ENCODE measurements around the gene TSN.
A peak's percentile ranks its signal among the peaks of the same experiment; 100 is the strongest.
"Not testable (repeated sequence)": the region's sequence is repeated elsewhere in the genome, so short reads cannot be mapped to it uniquely, and the experiment has no call there.

The TSN gene

DNA sequence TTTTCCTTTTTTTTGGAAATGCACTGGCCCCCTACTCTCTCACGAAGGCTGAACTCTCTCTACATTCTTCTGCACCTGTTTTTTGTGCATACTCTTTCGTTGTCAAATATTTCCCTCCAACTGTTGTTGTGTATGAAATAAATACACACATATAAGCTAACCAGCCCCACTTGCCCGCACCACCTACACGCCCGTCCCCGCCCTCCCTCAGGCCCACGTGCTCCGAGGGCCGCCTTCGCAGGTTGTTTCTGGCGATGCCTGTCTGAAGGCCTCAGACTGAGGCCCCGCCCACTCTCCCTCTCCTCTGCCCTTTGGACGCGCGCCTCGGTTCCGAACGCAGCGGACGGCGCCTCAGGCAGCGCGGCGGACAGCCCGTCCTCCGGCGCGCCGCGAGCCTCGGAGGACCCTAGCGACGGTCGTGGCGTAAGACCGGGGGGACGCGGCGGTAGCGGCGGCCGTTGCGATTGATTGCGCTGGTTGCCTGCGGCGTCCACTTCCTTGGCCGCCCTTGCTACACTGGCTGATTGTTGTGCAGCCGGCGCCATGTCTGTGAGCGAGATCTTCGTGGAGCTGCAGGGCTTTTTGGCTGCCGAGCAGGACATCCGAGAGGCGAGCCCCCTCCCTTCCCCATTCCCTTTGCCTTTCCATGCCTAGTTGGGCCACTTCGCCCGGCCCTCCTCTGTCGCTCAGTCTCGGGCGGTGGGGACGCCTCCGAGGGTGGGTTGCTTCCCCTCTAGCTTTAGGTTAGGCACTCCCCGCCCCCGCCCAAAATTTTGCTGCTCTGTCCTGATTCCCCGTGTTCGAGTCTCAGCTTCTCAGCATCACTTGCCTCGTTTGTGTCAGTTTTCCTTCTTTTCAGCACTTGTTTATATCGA lies at the start of gene TSN:
TSN (plus strand) TSS at position 415 of the 875 bp plus-strand sequence; CDS start at position 544, 129 bp downstream.
- Histone ChIP-seq H3K4me3 (peak within 1 kb of the TSS; percentile 89), H3K27ac (peak within 1 kb of the TSS; percentile 24 to 79)
- TF ChIP-seq, protein P1, sequence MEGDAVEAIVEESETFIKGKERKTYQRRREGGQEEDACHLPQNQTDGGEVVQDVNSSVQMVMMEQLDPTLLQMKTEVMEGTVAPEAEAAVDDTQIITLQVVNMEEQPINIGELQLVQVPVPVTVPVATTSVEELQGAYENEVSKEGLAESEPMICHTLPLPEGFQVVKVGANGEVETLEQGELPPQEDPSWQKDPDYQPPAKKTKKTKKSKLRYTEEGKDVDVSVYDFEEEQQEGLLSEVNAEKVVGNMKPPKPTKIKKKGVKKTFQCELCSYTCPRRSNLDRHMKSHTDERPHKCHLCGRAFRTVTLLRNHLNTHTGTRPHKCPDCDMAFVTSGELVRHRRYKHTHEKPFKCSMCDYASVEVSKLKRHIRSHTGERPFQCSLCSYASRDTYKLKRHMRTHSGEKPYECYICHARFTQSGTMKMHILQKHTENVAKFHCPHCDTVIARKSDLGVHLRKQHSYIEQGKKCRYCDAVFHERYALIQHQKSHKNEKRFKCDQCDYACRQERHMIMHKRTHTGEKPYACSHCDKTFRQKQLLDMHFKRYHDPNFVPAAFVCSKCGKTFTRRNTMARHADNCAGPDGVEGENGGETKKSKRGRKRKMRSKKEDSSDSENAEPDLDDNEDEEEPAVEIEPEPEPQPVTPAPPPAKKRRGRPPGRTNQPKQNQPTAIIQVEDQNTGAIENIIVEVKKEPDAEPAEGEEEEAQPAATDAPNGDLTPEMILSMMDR (IDR thresholded peaks at IDR 0.05), result no peak
- peak; percentile 97 for DNase-seq (ENCODE audit: low spot score)

DNA sequence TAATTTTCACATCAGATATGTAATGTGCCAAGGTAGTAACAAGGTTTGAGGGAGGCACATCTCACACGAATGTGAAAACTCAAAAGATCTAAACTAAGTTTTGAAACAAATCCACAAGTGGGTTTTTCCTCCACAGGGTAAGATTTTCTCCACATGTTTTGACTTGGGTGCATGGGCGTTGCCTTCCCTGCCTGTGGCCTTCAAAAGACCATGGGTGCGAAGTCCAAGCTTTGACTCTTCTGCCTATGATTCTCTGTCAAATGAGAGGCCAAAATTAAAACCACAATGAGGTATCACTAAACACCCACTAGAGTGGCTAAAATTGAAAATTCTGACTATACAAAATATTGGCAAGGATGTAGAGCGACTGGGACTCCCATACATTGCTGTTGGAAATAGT lies 49.5 kb upstream of the TSN start:
- TF ChIP-seq, protein P1 (IDR thresholded peaks at IDR 0.05), result no peak
- DNase-seq (ENCODE audit: low spot score), result no peak
- no peak overlapping the region for H3K27ac ChIP-seq
- no peak overlapping the region for H3K4me3 ChIP-seq

DNA sequence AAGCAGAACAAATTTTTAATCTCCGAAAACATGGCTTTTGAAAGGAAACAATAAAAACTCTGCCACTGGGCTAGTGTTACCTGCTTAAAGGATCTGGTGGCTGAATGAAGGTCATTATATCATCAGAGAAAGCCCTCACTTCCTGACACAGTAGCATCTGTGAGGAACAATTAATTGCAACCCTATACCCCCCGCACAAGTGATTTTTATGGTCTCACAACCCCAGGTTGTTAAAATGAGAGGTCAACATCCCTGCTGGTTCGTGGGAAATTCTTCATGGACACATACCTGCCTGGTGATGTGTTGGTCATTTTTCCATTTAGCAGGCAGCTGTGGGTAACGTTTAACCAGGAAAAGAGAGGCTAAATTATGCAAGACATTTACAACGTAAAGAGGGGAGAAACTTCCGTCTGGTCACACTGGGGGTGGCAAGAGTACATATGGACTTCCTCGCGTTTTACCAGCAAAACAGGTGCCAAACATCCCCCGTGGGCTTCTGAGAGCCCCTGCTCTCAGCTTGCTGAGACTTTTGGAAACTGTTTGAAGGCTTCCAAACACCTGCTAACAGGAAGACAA lies 48.0 kb upstream of the TSN start:
- Histone ChIP-seq H3K4me3 (no peak overlapping the region), H3K27ac (no peak overlapping the region)
- TF ChIP-seq, protein P1 (IDR thresholded peaks at IDR 0.05), result no peak
- DNase-seq (ENCODE audit: low spot score), result no peak

DNA sequence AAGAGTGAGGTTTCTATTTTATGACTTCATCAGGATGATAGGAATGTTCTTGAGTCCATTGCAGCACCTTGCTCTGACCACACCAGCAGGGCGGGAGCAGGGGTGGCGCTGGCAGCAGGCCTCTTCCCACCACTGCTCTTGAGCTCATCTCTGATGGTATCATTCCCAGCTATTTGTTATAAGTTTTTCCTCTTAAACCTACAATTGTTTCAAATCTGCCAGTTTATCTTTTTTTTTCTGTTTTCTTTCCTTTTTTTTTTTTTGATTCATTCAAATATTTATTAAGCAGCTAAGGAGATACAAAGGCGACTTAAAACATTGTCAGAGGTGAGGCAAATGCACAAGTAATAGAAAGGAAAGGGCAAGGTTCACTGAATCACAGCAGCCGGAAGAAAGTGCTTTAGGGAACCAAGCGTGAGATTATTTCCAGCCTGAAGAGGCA lies 47.5 kb upstream of the TSN start:
- DNase-seq (ENCODE audit: low spot score), result no peak
- Histone ChIP-seq H3K4me3 (no peak overlapping the region), H3K27ac (no peak overlapping the region)
- TF ChIP-seq, protein P1 (IDR thresholded peaks at IDR 0.05), result no peak

DNA sequence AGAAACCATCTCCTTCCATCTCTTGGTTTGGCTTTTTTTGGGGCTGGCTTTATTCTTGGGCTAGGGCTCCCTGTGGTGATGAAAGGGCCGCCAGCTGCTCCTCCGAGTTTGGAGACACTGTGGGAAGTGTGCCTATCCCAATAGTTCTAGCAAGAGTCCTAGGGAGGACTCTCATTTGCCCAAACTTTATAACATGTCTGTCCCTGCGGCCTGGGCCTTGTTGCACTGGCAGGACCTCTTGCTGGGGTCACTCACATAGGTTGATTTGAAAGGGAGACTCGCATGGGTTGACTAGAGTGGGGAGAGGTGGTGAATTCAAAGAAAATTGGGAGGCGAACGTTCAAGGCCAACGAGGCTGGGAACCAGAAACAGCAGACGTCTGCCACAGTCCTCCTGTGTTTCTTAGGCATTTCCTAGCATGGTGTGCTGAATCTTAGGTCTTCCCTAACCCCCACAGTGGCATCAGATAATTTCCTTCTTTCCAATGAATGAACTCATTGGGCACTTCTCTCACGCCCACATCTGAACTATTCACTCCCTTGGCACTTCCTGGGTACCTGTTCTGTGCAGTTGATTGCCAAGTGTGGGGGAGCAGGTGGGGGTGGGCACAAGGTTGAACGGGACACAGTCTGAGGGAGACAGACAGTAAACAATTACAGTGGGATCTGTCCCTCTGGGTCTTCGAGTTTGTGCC lies 45.5 kb upstream of the TSN start:
- DNase-seq (ENCODE audit: low spot score), result no peak
- Histone ChIP-seq H3K4me3 (no peak overlapping the region), H3K27ac (no peak overlapping the region)
- TF ChIP-seq, protein P1 (IDR thresholded peaks at IDR 0.05), result no peak

DNA sequence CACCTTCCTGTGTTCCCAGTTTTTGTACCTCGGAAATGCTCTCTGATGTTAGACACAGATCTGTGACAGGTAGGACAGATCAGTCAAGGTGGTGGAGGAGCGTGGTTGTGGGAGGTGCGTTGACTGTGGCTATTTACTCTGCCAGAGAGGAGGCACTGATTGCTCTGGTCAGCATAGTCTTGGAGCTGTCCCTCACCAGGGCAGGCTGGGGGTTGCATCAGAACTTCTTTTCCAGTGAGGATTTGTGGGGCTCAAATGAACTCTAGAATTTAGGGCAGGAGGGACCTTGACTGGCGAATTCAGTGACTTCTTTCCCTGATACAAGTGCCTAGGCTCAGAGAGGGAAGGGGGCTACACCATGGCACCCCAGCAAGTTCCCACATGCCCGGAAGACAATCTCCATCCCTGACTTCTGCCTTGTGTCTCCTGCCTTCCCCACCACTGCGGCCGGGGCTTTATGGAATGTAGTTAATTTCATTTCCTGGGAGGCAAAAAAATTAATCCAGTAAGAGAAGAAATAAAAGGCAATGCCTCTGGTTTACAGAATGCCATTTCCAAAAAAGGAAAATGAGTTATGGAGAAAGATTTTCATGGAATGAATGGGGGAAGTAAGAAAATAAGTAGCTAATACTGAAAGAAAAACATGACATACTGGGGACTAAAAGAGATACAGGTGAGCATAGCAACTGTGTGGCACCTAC lies 44.8 kb upstream of the TSN start:
- Histone ChIP-seq H3K4me3 (no peak overlapping the region), H3K27ac (no peak overlapping the region)
- TF ChIP-seq, protein P1 (IDR thresholded peaks at IDR 0.05), result no peak
- DNase-seq (ENCODE audit: low spot score), result no peak

DNA sequence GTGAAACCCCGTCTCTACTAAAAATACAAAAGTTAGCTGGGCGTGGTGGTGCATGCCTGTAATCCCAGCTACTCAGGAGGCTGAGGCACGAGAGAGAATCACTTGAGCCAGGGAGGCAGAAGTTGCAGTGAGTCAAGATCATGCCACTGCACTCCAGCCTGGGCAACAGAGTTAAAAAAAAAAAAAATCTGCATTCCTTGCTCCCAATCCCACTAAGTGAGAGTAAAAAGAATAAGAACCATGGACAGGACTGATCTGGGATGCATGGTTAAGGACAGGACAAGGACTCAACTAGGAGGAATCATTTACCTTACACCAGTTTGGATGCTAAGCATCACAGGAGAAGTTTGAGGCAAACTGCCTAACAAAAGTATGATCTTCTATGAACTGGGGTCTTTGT lies 44.0 kb upstream of the TSN start:
- not testable (repeated sequence) for DNase-seq (ENCODE audit: low spot score); H3K27ac ChIP-seq; H3K4me3 ChIP-seq

Measured in coronary artery (tissue), 2 donors.